ENCODE data around the gene PEDS1.
"Not testable (repeated sequence)": the region's sequence is repeated elsewhere in the genome, so short reads cannot be mapped to it uniquely, and the experiment has no call there.

Gene PEDS1

GRCh38 chr20:50153500-50154377 lies at the start of gene PEDS1:
PEDS1 (minus strand) TSS chr20:50153723; CDS start chr20:50153637, 86 bp downstream.
- DNase-seq (ENCODE audit: low read depth in 1 of 2, low spot score in 1 of 2): peak; percentile 61 to 74

DNA sequence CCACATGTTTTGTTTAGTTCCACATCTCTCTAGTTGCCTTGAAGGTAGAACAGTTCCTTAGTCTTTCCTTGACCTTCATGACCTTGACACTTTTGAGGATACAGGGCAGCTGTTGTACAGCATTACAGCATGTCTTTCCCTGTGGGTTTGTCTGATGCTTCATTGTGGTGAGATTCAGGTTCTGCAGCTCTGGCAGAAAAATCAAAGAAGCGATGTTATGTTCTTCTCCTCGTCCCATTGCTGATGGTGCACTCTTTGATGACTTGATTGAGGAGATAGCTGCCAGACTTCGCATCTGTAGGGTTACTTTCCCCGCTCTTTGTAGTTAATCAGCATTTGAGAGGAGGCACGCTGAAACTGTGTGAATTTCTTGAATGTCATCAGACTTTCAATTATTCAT lies 49.2 kb upstream of the PEDS1 start:
- DNase-seq (ENCODE audit: low read depth in 1 of 2, low spot score in 1 of 2): no peak

DNA sequence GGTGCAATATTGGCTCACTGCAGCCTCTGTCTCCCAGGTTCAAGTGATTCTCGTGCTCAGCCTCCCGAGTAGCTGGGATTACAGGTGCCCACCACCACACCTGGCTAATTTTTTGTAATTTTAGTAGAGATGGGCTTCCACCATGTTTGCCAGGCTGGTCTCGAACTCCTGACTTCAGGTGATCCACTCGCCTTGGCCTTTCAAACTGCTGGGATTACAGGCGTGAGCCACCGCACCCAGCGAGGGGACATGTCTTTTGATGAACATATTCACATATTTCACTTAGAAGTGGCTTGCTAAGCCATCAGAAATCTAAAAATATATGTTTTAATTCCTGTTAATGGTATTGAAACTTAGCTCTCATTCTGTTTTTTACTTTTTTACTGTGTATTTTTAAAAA lies 48.2 kb upstream of the PEDS1 start:
- DNase-seq (ENCODE audit: low read depth in 1 of 2, low spot score in 1 of 2): not testable (repeated sequence)

DNA sequence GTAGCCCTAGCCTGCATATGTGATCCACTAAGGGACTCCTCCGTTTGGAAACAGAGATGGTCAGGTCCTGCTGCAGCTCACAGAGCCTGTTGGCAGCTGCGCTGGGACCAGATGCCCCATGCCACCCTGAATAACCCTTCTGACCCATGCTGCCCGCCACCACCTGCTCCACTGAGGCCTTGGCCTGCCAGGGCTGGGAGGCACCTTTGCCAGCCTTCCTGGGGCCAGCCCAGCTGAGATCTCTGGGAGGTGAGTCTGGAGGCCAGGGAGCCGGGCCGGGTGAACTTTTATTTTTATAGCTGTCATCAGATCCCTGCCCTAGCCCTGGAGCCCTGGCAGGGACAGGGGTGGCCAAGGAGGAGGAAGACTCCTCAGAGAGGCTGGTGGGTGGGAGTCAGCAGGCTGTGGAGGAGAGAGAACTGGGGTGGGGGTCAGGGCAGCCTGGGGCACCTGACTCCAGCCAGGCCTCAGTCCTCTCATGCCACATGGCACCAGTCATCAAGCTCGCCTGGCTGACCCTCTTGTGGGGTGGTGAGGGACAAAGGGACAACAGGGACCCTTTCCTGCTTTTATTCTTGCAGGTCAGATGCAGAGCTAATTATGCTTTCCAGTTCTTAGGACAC lies 47.1 kb upstream of the PEDS1 start:
- DNase-seq (ENCODE audit: low read depth in 1 of 2, low spot score in 1 of 2): no peak

DNA sequence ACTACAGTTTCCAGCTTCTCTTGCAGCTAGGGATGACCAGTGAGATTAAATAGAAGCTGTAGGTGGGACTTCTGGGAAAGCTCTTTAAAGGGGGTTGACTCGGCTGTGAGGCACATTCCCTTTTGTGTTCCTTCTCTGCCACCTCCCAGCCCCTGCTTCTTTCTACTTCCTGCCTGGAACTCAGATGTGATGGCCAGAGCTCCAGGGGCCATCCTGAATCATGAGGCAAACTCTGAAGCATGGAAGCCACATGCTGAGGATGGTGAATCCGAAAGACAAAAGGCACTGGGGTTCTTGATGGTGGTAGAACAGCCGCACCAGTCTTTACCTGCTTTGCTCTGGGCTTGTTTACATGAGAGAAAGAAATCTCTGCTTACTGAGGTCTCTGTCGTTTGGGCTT lies 46.2 kb upstream of the PEDS1 start:
- DNase-seq (ENCODE audit: low read depth in 1 of 2, low spot score in 1 of 2): no peak

- no peak for DNase-seq (ENCODE audit: low read depth in 1 of 2, low spot score in 1 of 2)
Measured at GRCh38 chr20:50198716-50199115, 45.2 kb upstream of the PEDS1 start.

DNA sequence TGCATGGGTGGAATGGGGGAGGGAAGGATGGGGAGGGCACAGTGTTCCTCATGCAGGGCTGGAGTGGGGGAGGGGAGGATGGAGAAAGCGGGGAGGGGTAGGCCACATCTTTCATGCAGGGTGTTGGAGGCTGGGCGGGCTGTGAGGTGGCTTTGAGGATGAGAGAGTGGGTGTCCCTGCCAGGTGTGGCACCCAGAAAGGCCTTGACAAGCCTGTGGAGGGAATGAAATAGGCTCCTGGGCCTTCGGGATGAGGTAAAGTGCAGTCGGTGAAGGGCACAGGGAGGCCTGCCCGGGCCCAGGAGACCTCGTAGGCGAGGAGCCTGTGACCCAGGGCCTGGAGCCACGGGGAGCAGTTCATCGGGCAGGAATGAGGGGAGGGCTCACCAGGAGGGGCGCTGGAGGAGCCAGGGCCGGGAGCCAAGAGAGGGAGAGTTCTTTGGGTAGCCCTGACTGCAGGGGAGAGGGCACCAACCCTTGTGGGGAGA lies 44.7 kb upstream of the PEDS1 start:
- no peak for DNase-seq (ENCODE audit: low read depth in 1 of 2, low spot score in 1 of 2)

GRCh38 chr20:50197463-50198179 lies 44.1 kb upstream of the PEDS1 start:
- DNase-seq (ENCODE audit: low read depth in 1 of 2, low spot score in 1 of 2): no peak

- no peak for DNase-seq (ENCODE audit: low read depth in 1 of 2, low spot score in 1 of 2)
Measured at GRCh38 chr20:50196896-50197295, 43.4 kb upstream of the PEDS1 start.

- no peak for DNase-seq (ENCODE audit: low read depth in 1 of 2, low spot score in 1 of 2)
Measured at GRCh38 chr20:50196248-50196647, 42.7 kb upstream of the PEDS1 start.

DNA sequence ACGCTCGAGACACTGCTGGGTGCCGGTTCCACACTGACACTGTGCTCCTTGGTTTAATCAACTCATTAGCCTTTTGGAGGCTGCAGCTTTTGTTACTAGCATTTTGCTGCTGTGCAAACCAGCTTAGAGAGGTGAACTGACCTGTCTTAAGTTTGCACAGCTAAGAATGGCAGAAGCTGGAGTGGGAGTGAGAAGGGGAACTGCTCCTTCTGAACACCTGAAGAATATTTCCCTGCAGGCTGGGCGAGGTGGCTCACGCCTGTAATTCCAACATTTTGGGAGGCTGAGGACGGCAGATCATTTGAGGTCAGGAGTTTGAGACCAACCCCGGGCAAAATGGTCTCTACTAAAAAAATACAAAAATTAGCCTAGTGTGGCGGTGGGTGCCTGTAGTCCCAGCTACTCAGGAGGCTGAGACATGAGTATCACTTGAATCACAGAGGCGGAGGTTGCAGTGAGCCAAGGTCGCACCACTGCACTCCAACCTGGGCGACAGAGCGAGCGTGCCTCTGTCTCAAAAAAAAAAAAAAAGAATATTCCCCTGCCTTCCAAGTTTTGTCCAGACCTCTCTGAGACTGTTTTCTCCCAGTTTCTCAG lies 42.1 kb upstream of the PEDS1 start:
- no peak for DNase-seq (ENCODE audit: low read depth in 1 of 2, low spot score in 1 of 2)

- no peak for DNase-seq (ENCODE audit: low read depth in 1 of 2, low spot score in 1 of 2)
Measured at GRCh38 chr20:50194831-50195523, 41.5 kb upstream of the PEDS1 start.

- DNase-seq (ENCODE audit: low read depth in 1 of 2, low spot score in 1 of 2): no peak
Measured at GRCh38 chr20:50194422-50194830, 40.9 kb upstream of the PEDS1 start.

GRCh38 chr20:50193836-50194421 lies 40.4 kb upstream of the PEDS1 start:
- no peak for DNase-seq (ENCODE audit: low read depth in 1 of 2, low spot score in 1 of 2)

GRCh38 chr20:50193199-50193835 lies 39.8 kb upstream of the PEDS1 start:
- no peak for DNase-seq (ENCODE audit: low read depth in 1 of 2, low spot score in 1 of 2)

GRCh38 chr20:50192364-50193198 lies 39.1 kb upstream of the PEDS1 start:
- DNase-seq (ENCODE audit: low read depth in 1 of 2, low spot score in 1 of 2): peak in 1 of 2 donors; percentile 80

GRCh38 chr20:50191544-50192363 lies 38.2 kb upstream of the PEDS1 start:
- peak; percentile 18 to 63 for DNase-seq (ENCODE audit: low read depth in 1 of 2, low spot score in 1 of 2)

GRCh38 chr20:50191065-50191543 lies 37.6 kb upstream of the PEDS1 start:
- peak; percentile 37 to 40 for DNase-seq (ENCODE audit: low read depth in 1 of 2, low spot score in 1 of 2)
